ENCODE measurements around the gene TGFBI. TPM values are rescaled to one million over a fixed set of nuclear protein-coding genes. Genes with fewer than 3 reads are reported as not detected.

The TGFBI gene
- total and polyA plus RNA-seq, 9 of the 15 experiments (the other 6 are each of a cell fraction or from before 2014, with no cell fraction given): 0.05 to 0.62 (median 0.08) TPM; not detected in 6

- no peak for FAIRE-seq
- no TSS peak for BruUV-seq (replicated peaks)
- intact Hi-C loops (cut with micrococcal nuclease) (no loop called here), in situ Hi-C loops (cut with MboI) (no loop called here)
- Histone ChIP-seq H3K9me3 (replicated peaks; ENCODE audit: control insufficient read depth, insufficient read depth, low read depth, low read length) (no peaks in the 10 kb centered on the region), H3K9me1 (ENCODE audit: control insufficient read depth, insufficient read depth, low read length) (no peaks in the 10 kb centered on the region), H3K27ac (ENCODE audit: extremely low read depth, low read depth, low read length) (no peak overlapping the region), H3K79me2 (ENCODE audit: control insufficient read depth, insufficient read depth, low read length) (no peaks in the 10 kb centered on the region), H3K9ac (ENCODE audit: insufficient read depth in 1 of 2, low read depth in 2 of 2, low read length in 2 of 2) (no peak overlapping the region), H3K4me2 (ENCODE audit: insufficient read depth, low read length) (no peak overlapping the region), H3K4me3 (no peak overlapping the region), H2AFZ (ENCODE audit: low read depth, low read length) (no peak overlapping the region), H4K20me1 (replicated peaks; ENCODE audit: control insufficient read depth, insufficient read depth, low read length) (no peaks in the 10 kb centered on the region), H3K4me1 (replicated peaks in 1 of 2; ENCODE audit: control insufficient read depth in 2 of 2, insufficient read depth in 2 of 2, low read length in 2 of 2) (no peaks in the 10 kb centered on the region), H3K27me3 (ENCODE audit: control insufficient read depth in 2 of 2, insufficient read depth in 2 of 2, low read length in 2 of 2) (peaks cover 14 to 40% of the 10 kb centered on the region in 2 experiments; a peak in 4 of 5 replicates), H3K36me3 (ENCODE audit: control insufficient read depth, insufficient read depth, low read length) (no peaks in the 10 kb centered on the region)
- no peak for DNase-seq (ENCODE audit: extremely low read depth in 1 of 4, low spot score in 3 of 4)
- TF ChIP-seq SNAPC5 (CRISPR knock-in tag; IDR thresholded peaks at IDR 0.05): no peak
- TF ChIP-seq BCLAF1 (IDR thresholded peaks at IDR 0.05; ENCODE audit: borderline replicate concordance in 1 of 2, control insufficient read depth in 1 of 2, low read depth in 2 of 2, low read length in 1 of 2): no peak
- TF ChIP-seq SOX6 (IDR thresholded peaks at IDR 0.05): no peak
- TF ChIP-seq CTBP1 (IDR thresholded peaks at IDR 0.05; ENCODE audit: borderline replicate concordance): no peak
- no peak for TF ChIP-seq HLTF (IDR thresholded peaks at IDR 0.05)
- TF ChIP-seq AFF4 (CRISPR knock-in tag; IDR thresholded peaks at IDR 0.05): no peak
- no peak for TF ChIP-seq RNF2 (IDR thresholded peaks at IDR 0.05)
- TF ChIP-seq ZNF212 (CRISPR knock-in tag; IDR thresholded peaks at IDR 0.05): no peak
- no peak for TF ChIP-seq ARNT (IDR thresholded peaks at IDR 0.05)
- no peak for TF ChIP-seq ZZZ3 (IDR thresholded peaks at IDR 0.05)
- TF ChIP-seq TSC22D4 (tag; IDR thresholded peaks at IDR 0.05): no peak
- no peak for TF ChIP-seq HDGF (IDR thresholded peaks at IDR 0.05)
- no peak for TF ChIP-seq CEBPG (CRISPR knock-in tag; IDR thresholded peaks at IDR 0.05)
- TF ChIP-seq CEBPG (tag; conservative IDR thresholded peaks at IDR 0.05 in 1 of 2, IDR thresholded peaks at IDR 0.05 in 1 of 2): no peak
- ATAC-seq: no peak
- 4% methylated on average over 2 of the region's 2 CpGs for WGBS (ENCODE audit: insufficient coverage, low coverage, missing lambda C conversion rate)
- POLR2A ChIA-PET: no interaction called here
- CTCF ChIA-PET (ENCODE audit: low intra/inter-chr PET ratio): no interaction called here
Observed at GRCh38 chr5:136000147-136000546, 28.6 kb upstream of the TGFBI start.
